GM19193 (cell line): ENCODE measurements around the gene RAB10.

ENCODE experiments used
- POLR2A ChIP-seq: IDR thresholded peaks from 4 replicates; pipeline ENCODE4 v1.6.1; 2011; ENCODE audit not compliant: insufficient read depth, insufficient read length; ENCODE audit errors: extremely low read depth

RAB10 gene

DNA sequence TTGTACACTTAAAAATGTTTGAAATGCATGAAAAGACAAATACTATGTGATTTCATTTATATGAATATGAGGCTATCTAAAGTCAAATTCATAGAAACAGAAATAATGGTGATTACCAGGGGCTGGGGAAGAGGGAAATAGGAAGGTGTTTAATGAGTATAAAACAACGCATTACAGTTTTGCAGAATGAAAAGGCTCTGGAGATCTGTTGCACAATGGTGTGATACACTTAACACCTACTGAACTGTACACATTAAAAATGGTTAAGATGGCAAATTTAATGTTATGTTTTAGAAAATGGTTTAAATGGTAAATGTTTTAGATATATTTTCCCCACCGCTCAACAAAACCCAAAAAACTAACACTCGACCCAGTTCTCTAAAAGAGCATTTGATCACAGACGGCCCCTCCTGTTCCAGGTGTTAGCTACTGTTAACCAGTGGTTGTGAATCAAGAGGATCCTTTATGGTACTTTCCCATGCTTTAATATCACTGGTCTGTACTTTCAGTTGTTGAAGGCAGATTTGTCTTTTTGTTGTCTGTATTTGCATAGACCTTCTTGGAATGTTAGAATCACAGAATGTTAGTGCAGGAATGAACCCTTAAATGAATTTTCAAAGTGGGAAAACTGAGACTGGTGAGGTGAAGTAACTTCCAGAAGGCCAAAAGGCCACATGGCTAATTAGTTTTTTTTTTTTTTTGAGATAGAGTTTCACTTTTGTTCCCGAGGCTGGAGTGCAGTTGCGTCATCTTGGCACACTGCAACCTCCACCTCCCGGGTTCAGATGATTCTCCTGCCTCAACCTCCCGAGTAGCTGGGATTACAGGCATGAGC, 10.2 kb downstream of the RAB10 start:
- TF ChIP-seq POLR2A, result no peak

DNA sequence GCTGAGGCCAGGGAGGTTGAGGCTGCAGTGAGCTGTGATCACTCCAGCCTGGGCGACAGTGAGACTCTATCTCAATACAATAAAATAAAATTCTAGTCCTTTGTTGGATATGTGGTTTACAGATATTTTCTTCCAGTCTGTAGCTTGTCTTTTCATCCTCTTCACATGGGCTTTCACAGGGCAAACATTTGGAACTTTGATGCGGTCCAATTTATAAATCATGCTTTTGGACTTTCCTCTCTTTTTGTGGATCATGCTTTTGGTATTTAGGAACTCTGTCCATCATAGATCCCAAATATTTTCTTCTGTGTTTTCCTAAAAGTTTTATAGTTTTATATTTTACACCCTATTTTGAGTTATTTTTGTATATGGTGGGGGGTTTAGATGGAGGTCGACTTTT, 14.9 kb downstream of the RAB10 start:
- no peak for TF ChIP-seq POLR2A

DNA sequence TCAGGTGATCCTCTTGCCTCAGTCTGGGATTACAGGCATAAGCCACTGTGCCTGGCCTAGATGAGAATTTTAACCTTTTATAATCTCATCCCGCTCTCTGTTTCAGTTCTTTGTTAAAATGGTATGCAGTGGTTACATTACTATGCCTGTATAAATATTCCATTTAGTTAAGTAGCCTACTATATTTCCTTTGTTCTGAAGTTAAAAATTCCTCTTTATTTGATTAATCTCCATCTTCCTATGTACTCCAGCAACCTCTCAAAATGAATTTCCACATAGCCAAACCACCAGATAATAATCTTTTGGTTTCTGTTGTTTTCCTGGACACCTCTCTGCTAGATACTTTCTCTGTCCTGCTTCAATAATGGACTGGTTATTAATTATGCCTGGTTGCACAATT, 15.8 kb downstream of the RAB10 start:
- TF ChIP-seq POLR2A, result no peak

DNA sequence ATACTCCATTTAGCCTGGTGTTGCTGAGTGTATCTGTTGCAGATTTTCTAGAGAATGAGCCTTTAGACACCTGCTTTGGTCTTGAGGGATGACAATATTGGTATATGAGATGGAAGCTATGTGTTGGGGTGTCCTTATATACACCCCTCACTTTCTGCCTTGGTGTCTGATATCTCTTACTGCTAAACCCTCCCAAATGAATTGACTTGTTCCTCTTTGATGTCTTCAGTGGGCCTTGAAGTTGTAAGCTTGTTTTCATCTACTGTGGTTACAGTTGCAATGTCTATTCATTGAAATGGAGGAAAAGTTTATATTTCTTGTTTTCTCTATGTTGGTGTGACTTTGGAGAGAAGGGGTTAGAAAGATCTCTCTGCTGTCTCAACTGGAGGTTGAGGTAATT, 18.9 kb downstream of the RAB10 start:
- TF ChIP-seq POLR2A, result no peak

DNA sequence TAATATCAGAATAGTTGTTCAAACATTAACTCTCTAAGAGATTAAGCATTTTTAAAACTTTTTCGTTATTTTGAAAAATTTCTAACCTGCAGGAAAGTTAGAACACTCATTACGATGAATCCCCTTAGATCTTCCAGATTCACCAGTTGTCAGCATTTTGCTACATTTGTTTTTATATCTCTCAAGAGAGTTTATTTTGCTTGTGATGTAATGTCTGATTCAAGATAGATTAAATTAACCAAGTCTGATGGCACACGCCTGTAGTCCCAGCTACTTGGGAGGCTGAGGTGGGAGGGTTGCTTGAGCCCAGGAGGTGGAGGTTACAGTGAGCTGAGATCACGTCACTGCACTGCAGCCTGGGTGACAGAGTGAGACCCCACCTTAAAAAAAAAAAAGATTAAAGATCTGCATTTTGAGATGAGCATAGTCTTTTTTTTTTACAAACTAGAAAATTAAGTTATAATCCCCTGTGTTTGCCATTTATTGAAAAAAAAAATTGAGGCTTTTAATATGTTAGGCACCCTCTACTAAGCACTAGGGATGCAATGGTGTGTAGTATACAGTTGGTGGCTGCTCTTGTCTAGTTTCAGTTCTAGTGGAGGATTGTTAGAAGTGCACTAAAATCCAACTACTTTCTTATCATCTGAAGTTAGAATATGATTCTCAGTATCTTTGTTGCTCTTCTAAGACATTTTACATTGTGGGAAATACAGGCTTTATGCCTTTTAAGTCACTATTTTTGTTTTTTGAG, 20.9 kb downstream of the RAB10 start:
- TF ChIP-seq POLR2A, result no peak

DNA sequence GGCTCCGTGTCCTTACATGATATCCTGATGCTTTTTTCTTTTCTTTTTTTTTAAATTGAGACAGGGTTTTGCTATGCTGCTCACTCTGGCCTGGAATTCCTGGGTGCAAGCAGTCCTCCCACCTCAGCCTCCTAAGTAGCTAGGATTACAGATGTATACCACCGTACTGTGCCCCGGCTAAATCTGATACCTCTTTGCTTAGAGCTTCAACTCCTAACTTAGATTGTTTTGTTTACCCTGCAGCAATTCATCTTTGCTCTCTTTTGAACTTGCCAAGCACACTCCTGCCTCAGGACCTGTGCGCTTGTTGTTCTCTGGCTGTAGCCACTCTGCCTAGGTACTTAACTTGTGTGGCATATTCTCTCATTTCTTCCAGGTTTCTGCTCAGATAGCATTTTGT, 24.5 kb downstream of the RAB10 start:
- TF ChIP-seq POLR2A, result no peak

DNA sequence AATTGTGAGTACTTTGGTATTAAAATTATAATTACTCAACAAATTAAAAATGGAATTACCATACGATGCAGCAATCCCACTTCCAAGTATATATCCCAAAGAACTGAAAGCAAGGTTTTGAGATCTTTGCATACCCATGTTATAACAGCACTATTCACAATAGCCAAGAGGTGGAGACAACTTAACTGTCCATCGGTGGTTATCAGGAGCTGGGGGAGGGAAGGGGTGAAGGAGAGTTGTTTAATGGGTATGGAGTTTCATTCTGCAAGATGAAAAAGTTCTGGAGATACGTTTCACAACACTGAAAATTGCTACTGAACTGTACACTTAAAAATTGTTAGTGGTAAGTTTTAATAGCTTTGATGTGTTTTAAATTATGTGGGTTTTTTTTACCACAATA, 25.7 kb downstream of the RAB10 start:
- no peak for TF ChIP-seq POLR2A

DNA sequence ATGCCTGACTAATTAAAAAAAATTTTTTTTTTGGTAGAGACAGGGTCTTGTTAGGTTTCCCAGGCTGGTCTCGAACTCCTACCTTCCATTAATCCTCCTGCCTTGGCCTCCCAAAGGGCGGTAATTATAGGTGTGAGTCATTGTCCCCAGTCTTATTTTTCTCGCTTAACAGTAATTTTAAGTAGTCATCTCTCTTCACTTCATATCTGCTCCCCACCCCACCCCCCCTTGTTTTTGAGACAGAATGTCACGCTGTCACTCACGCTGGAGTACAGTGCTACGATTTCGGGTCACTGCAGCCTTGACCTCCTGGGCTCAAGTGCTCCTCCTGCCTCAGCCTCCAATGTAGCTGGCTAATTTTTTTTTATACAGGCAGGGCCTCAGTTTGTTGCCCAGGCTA, 27.7 kb downstream of the RAB10 start:
- TF ChIP-seq POLR2A, result no peak

DNA sequence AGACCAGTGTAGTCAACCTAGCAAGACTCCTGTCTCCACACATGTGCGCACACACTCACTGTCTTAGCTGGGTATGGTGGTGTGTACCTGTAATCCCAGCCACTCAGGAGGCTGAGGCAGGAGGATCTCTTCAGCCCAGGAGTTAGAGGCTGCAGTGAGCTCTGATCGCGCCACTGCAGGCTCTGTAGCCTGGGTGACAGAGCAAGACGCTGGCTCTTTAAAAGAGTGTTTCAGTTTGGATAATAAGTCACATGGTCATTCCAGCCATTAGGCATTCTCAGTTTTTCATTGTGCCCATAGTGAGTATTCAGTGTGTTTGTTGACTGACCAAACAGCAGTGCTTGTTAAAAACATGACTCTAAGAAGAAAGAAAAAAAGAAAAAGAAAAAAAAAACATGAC, 31.0 kb downstream of the RAB10 start:
- TF ChIP-seq POLR2A, result no peak

DNA sequence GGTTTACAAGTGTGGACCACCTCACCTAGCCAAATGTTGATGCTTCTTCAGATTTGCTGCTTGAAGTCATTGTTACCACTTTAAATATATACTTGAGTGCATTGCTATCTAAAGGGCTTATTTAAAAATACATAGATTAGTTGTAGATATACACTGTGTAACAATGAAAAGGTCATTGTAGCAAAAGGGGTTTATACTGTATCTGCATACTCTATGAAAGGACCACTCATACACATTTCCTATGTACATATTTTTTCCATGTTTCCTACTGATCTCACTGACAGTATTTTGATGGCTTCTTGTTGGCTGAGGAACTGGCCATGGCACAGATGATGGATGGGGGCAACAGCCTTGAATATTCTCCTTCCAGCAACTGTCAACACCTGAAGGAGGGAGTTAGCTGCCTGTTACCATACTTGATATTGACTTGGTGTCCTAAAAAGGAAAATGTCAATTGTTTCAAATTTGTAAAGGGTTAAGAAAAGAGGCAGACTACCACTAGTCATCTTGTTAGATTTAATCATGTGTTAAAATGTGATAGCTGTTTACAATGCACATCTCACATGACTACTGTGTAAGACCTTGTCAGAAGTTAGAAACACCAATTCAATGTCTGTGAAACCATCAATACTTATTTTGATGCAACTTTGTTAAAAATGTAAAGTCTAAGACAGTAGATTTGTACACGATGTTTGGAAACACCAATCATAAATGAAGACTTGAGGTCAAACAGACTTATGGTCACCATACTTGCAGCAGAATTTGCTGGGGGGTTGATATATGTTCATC, 33.5 kb downstream of the RAB10 start:
- TF ChIP-seq POLR2A, result no peak

DNA sequence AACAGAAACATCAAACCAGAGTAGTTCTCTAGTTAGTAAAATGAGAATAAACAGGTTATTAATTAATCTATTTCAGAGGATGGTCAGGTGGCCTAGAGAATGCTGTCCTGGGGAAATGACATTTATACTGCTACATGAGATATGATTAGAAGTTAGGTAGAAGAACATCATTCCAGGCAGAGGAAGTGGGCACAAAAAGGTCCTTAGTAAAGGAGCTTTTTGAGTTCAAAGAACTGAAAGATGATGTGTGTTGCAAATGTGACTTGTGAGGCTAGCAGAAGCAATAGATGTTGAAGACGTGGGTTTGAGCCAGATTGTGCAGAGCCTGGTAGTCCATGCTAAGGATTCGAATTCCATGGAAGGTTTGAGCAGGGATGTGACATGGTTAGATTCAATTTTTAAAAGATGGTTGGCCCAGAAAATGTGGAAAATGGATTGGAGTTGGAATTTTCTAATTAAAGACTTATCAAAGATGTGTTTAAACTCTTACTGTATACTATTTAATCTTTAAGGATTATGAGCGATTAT, 34.2 kb downstream of the RAB10 start:
- TF ChIP-seq POLR2A, result no peak

DNA sequence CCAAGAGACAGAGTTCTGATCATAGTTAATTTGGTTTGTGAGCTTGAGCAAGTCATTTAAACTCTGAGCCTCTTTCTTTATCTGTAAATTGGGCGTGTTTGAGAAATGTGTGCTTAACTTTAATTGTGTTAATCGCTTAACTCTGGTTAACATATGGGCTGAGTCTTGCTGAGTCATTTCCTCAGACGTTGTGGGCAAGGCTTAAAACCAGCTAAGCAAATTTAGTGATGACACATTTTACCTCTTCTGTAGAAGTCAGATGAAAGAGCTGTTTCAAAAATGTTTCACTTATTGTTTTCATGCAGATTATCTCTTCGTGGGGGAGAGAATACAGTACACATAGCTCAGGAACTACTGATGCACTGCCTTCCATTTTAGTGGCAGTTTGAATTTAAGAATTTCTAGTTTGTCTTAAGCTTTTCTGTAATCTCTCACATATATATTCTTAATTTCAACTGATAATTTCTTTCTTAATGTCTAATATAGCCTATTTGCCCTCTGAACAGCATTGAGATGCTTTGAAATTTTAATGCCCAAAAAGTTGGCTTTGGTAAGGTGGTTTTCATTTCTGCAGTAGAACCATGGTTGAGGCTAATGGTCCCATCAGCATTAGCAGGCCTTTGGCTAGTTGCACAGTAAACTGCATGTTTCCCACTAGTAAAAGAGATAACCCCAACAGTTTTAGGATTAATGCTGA, 34.9 kb downstream of the RAB10 start:
- no peak for TF ChIP-seq POLR2A

DNA sequence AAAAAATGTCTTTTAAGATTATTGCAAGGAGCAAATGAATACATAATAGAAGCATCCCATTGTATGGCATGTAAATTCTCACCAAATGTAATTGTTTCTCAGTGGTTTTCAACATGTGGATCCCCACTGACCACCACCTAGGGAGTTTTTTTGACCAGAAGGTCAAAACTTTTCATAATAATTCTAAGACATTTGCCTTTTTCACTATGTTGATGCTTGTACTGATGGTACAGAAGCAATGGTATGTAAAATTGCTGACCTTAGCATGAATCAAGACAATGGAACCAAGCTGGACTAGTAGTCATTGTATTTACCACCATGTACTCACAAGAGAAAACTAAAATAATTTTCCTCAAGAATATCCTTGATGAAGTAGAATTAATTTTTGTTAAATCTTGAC, 36.8 kb downstream of the RAB10 start:
- TF ChIP-seq POLR2A, result no peak

DNA sequence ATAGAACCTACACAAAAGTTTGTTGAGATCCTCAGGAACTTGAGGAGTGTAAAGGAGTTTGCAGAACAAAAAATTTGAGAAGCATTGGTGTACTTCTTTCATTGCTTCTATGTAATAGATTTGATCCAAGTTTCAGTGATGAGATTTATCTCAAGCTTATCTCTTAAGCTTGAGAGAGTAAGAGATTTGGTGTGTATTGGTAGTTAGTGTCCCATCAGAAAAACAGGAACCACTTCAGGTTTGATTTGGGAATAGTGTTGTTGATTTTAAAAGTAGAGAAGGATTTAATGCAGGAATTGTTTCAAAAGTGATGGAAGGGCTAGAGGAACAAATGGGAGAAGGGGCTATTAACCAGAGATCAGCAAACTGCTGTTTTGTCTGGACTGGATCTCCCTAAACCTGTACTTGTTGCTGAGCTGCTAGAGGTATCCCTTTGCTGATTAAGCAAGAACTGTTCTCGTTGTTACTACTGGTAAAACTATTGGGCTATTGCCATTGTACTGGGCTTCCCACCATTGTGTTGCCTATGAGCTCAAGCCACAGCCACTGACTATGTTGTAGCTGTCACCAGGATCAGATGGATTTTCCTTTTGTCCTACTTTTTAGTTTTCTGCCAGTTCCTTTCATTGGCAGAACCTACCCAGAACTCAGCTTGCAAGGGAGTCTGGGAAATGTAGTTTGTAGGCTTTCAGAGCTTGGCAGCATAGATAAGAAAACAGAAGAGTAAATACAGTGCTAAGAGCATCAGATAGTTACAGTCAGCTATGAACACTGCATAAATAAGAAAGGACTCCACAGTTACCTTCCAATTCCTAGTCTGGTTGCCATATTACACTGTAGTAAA, 39.3 kb downstream of the RAB10 start:
- TF ChIP-seq POLR2A, result no peak
